Ovary (tissue), 9 donors: ENCODE results near the gene RAP1GDS1. TPM values are rescaled to one million over a fixed set of nuclear protein-coding genes. Genes with fewer than 3 reads are reported as not detected.
"Not testable (repeated sequence)": the region's sequence is repeated elsewhere in the genome, so short reads cannot be mapped to it uniquely, and the experiment has no call there.

Source experiments
- DNase-seq, 5 donors: peaks; one replicate each; pipeline ENCODE4 v3.0.0-alpha.2; 2019 to 2020
- H3K27ac ChIP-seq, 2 donors: fragments of 200-600 bp; one replicate each; pipeline versions ENCODE4 v1.5.1 to v1.8.0; 2019 to 2022
- H3K27me3 ChIP-seq: fragments of 200-600 bp; one replicate; pipeline ENCODE4 v1.8.0; 2022
- H3K36me3 ChIP-seq: fragments of 200-600 bp; sonication (generic); one replicate; pipeline ENCODE4 v1.5.1; 2019
- H3K4me1 ChIP-seq: one replicate; pipeline ENCODE4 v1.8.1; 2013; ENCODE audit warnings: mild to moderate bottlenecking, moderate library complexity; ENCODE audit not compliant: insufficient read depth
- H3K4me3 ChIP-seq: fragments of 200-600 bp; sonication (generic); one replicate; pipeline ENCODE4 v1.5.1; 2017
- H3K9me3 ChIP-seq, 2 donors: fragments of 200-600 bp in 1 of 2; sonication (generic) in 1 of 2; one replicate each; pipeline versions ENCODE4 v1.5.1 to v1.8.1; 2013 to 2019; ENCODE audit warnings: mild to moderate bottlenecking in 1 of 2, moderate library complexity in 1 of 2
- CTCF ChIP-seq, 3 donors: fragments of 450-650 bp in 2 of 3; fragments of 200-600 bp in 1 of 3; IDR thresholded peaks; one replicate each; pipeline versions ENCODE4 v1.5.1 to v1.8.0; 2016 to 2022; ENCODE audit warnings: antibody characterized with exemption in 3 of 3, mild to moderate bottlenecking in 1 of 3
- EP300 ChIP-seq: sonication (generic); formaldehyde crosslinking; IDR thresholded peaks from one replicate; pipeline ENCODE4 v1.6.1; 2017; ENCODE audit warnings: antibody characterized with exemption
- POLR2A ChIP-seq: fragments of 450-650 bp; IDR thresholded peaks from one replicate; pipeline ENCODE4 v1.6.1; 2017; ENCODE audit warnings: antibody characterized with exemption, mild to moderate bottlenecking, moderate library complexity
- WGBS, 3 donors: extraction: QIAGEN DNeasy Blood & Tissue Kit in 1 of 3; methylation state at CpG; one replicate each; pipeline versions ENCODE4 v1.1.5 to v1.1.7; 2013 to 2017; 5-methylcytosine and 5-hydroxymethylcytosine counted together
- intact Hi-C, 4 donors: fragments of 100-400 bp; cut with DNase I; formaldehyde crosslinking; loops; one replicate each; pipeline versions ENCODE4 v1.11.0 to v1.15.1; 2022 to 2023
- polyA plus RNA-seq, 2 donors: library from polyadenylated mRNA; stranded (reverse); fragments of 200-250 nt in 1 of 2; fragments of 350-450 nt in 1 of 2; fragmentation: Illumina TruSeq in 1 of 2; extraction: RNeasy Lipid Tissue Mini Kit (QIAGEN cat#74804) in 1 of 2; gene quantifications; one replicate each; pipeline ENCODE4 v1.2.3, GENCODE V29; 2013 to 2014
- total RNA-seq, 7 donors: library from RNA; depleted of rRNA in 2 of 7; stranded (reverse); fragments of >200 nt in 2 of 7; fragmentation: NEBNext Ultra II Directional in 3 of 7; extraction: Animal tissue kit (Norgen Biotek cat#: 25700) in 3 of 7; gene quantifications; one replicate each; pipeline versions ENCODE4 v1.1.0 to v1.2.4, GENCODE V29; 2016 to 2023
- donor health status: DM: no; HTN: no; CAD: no; lungs with moderate emphysema.
- donor health status: DM: no; HTN: no; CAD: no.
- donor health status: Bipolar disorder and iron deficiency.
- donor health status: DM: yes; HTN: yes; CAD: no.
- donor health status: DM: no; HTN: no; CAD: no.
- donor health status: DM: yes; HTN: yes; CAD: no.

RAP1GDS1 gene
- total and polyA plus RNA-seq, 9 donors: 12.6 to 40.9 (median 24.9) TPM

DNA sequence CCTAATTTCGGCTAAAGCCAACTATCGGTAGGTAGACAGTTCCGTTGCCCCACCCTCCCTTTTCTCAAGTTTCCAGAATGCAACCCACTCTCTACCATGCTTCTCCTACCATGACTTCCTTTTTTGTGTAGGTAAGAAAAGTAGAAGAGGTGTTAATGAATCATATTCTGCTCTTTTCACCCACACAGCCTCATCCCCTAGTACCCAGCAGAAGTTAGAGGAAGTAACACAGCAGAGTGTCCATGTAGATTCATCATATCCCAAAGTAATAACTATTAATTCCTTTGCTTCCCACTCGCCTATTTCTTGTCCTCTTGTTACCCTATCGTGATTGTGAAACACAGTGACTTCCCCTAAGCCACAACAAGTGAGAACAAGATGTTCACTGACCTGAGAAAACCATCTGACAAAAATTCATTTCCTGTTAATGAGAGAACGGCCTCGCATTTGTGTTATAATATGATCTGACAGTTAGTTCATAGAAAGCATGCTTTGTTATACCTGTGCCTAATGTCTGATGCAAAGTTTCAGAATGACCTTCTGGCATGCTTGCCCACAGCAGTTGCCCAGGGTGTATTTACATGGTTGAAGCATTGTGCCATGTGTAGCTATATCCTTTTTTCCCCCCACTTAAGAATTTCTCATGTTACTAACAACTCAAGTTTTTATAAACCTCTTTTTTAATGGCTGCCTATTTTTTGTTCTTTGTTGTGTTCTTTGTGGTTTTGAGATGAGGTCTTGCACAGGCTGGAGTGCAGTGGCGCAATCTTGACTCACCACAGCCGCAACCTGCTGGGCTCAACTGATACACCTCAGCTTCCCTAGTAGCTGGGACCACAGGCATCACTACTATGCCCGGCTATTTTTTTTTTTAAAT is 185.6 kb downstream of the RAP1GDS1 start:
- Histone ChIP-seq H3K27ac (no peak overlapping the region), H3K4me1 (no peaks in the 10 kb centered on the region), H3K4me3 (no peak overlapping the region), H3K9me3 (peaks cover 0 to 3% of the 10 kb centered on the region in 2 donors), H3K27me3 (no peaks in the 10 kb centered on the region), H3K36me3 (no peaks in the 10 kb centered on the region)
- no peak for DNase-seq
- TF ChIP-seq POLR2A (no peak), EP300 (no peak), CTCF (IDR thresholded peaks at IDR 0.05) (no peak)
- intact Hi-C loops: no loop called here
- WGBS, 3 donors: 84 to 87% (median 87%) methylated on average over 10 of the region's 10 CpGs

DNA sequence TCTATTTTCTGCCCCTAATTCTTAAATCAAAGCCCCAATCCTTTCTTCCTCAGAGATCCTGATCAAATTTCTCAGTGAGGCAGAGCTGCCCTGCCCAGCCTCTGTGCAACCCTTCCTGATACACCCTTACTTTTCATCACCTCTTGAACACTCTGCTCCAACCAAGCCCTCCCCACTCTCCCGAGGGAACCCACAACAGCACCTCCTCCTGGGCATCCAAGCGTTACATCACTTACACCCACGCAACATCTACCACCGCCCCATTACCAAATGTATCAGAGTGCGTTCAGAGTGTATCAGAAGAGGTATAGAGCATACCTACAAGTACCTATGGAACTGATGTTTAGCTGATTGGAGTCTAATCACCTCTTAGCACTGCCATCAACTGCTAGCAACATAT is 186.5 kb downstream of the RAP1GDS1 start:
- TF ChIP-seq CTCF (IDR thresholded peaks at IDR 0.05) (no peak), POLR2A (no peak), EP300 (no peak)
- peaks cover 0 to 7% of the 10 kb centered on the region in 2 donors for H3K9me3 ChIP-seq
- 92 to 95% (median 93%) methylated on average over 5 of the region's 5 CpGs for WGBS, 3 donors
- H3K27me3 ChIP-seq: no peaks in the 10 kb centered on the region
- no peaks in the 10 kb centered on the region for H3K4me1 ChIP-seq
- H3K27ac ChIP-seq: no peak overlapping the region
- intact Hi-C loops: no loop called here
- no peak for DNase-seq
- no peak overlapping the region for H3K4me3 ChIP-seq
- no peaks in the 10 kb centered on the region for H3K36me3 ChIP-seq

DNA sequence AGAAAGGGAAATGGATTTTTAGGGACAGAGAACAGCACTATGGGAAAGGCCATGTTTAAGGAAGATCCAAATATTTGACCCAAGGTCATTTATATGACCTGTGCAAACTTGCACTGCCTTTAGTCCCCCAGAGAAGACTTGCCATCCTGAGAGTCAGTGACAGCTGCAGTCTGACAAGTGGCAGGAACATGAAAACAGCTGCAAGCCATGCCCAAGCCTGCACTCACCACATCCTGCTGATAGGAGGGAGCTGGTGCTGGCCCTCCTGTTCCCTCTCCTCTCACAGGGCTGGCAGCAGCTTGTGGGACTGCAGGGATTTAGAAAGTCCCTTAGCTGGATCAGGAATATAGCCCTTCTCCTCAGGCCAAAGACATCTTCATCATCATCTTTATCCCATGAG is 187.7 kb downstream of the RAP1GDS1 start:
- Histone ChIP-seq H3K27me3 (no peaks in the 10 kb centered on the region), H3K4me3 (no peak overlapping the region), H3K36me3 (no peaks in the 10 kb centered on the region), H3K4me1 (no peaks in the 10 kb centered on the region), H3K9me3 (peaks cover 0 to 8% of the 10 kb centered on the region in 2 donors), H3K27ac (no peak overlapping the region)
- TF ChIP-seq EP300 (no peak), CTCF (IDR thresholded peaks at IDR 0.05) (no peak), POLR2A (no peak)
- intact Hi-C loops: no loop called here
- DNase-seq: no peak

DNA sequence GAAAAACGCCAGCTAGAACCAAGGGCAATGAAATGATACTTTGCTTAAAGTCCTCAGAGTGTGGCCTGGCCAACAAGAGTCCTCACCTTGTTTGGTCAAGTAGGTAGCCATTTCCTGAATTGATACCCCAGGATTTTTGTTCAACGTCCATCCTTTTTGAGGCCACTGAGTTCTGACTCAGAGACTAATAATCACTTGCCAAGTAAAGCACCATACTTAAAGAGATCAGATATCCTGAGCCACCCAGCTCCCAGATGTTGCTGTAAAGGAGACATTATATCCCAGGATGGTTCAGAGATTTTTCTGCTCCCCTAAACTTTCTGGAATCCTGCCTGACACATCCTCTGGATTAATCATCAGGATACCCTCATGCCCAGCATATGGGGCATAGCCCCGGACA is 190.9 kb downstream of the RAP1GDS1 start:
- 81 to 90% (median 88%) methylated on average over 3 of the region's 3 CpGs for WGBS, 3 donors
- no peak for TF ChIP-seq POLR2A
- no peak for TF ChIP-seq EP300
- TF ChIP-seq CTCF (IDR thresholded peaks at IDR 0.05): no peak
- no peaks in the 10 kb centered on the region for H3K36me3 ChIP-seq

DNA sequence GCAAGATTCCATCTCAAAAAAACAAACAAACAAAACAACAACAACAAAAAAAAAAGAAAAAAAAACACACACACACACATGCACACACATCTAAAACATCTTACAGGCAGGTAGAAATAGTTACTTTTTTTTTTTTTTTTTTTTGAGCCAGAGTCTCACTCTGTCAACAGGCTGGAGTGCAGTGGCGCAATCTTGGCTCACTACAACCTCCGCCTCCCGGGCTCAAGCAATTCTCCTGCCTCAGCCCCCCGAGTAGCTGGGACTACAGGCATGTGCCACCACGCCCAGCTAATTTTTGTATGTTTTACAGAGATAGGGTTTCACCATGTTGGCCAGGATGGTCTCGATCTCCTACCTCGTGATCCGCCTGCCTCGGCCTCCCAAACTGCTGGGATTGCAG is 196.2 kb downstream of the RAP1GDS1 start:
- intact Hi-C loops: loop anchor here in 1 of 4 donors (10.0 kb wide), 1 partner anchor 1147 kb away; no protein-coding TSS in a partner anchor
- not testable (repeated sequence) for H3K4me3 ChIP-seq, H3K4me1 ChIP-seq, H3K36me3 ChIP-seq, H3K27me3 ChIP-seq, H3K9me3 ChIP-seq, H3K27ac ChIP-seq, DNase-seq
- WGBS, 3 donors: 95 to 99% (median 95%) methylated on average over 9 of the region's 9 CpGs

More for the DNA sequence above, 190.9 kb downstream of the RAP1GDS1 start:
- intact Hi-C loops: loop anchor here in 1 of 4 donors (10.0 kb wide), 1 partner anchor 1153 kb away; no protein-coding TSS in a partner anchor
- H3K9me3 ChIP-seq: peaks cover 0 to 8% of the 10 kb centered on the region in 2 donors
- no peak overlapping the region for H3K4me3 ChIP-seq
- DNase-seq: no peak
- H3K27ac ChIP-seq: no peak overlapping the region
- no peaks in the 10 kb centered on the region for H3K4me1 ChIP-seq
- no peaks in the 10 kb centered on the region for H3K27me3 ChIP-seq

GRCh38 chr4:98461121-98461865 is 200.1 kb downstream of the RAP1GDS1 start:
- DNase-seq, H3K27ac ChIP-seq, H3K9me3 ChIP-seq, H3K36me3 ChIP-seq, H3K4me3 ChIP-seq, H3K4me1 ChIP-seq, H3K27me3 ChIP-seq: not testable (repeated sequence)
- 93 to 99% (median 93%) methylated on average over 2 of the region's 2 CpGs for WGBS, 3 donors
- intact Hi-C loops: loop anchor here in 1 of 4 donors (10.0 kb wide), 2 partner anchors 384 to 594 kb away; no protein-coding TSS in a partner anchor
